GM21528 (cell line): ENCODE results near the gene LRRC8A.
A peak's percentile ranks its signal among the peaks of the same experiment; 100 is the strongest.
"Not testable (repeated sequence)": the region's sequence is repeated elsewhere in the genome, so short reads cannot be mapped to it uniquely, and the experiment has no call there.

Source experiments
- ATAC-seq: cut with Tn5 transposase; IDR thresholded peaks from one replicate; pipeline ENCODE4 v1.9.1; 2021; ENCODE audit warnings: mild to moderate bottlenecking, moderate library complexity; ENCODE audit not compliant: unreplicated experiment, low FRiP score

The LRRC8A gene

GRCh38 chr9:128919402-128920089 is 37.6 kb downstream of the LRRC8A start:
- no peak for ATAC-seq

- no peak for ATAC-seq
Measured at GRCh38 chr9:128920381-128921058, 38.6 kb downstream of the LRRC8A start, which contains the start of gene PHYHD1. PHYHD1 (plus strand) TSS chr9:128920982; CDS start chr9:128922324, 1,342 bp downstream.

GRCh38 chr9:128921881-128922763 is 40.2 kb downstream of the LRRC8A start:
- no peak for ATAC-seq

- no peak for ATAC-seq
Measured at GRCh38 chr9:128923493-128923883, 41.6 kb downstream of the LRRC8A start.

GRCh38 chr9:128927731-128928411 is 45.9 kb downstream of the LRRC8A start:
- no peak for ATAC-seq

GRCh38 chr9:128928624-128929023 is 46.7 kb downstream of the LRRC8A start:
- no peak for ATAC-seq

GRCh38 chr9:128929560-128929959 is 47.6 kb downstream of the LRRC8A start:
- no peak for ATAC-seq

- ATAC-seq = no peak
Measured at GRCh38 chr9:128933731-128934130, 51.8 kb downstream of the LRRC8A start.

GRCh38 chr9:128936171-128936865 is 54.4 kb downstream of the LRRC8A start:
- no peak for ATAC-seq

- no peak for ATAC-seq
Measured at GRCh38 chr9:128937310-128938165, 55.6 kb downstream of the LRRC8A start.

- ATAC-seq = no peak
Measured at GRCh38 chr9:128940271-128940921, 58.5 kb downstream of the LRRC8A start.

GRCh38 chr9:128940946-128941755 is 59.2 kb downstream of the LRRC8A start:
- no peak for ATAC-seq

- ATAC-seq = no peak
Measured at GRCh38 chr9:128943832-128944620, 62.1 kb downstream of the LRRC8A start.

- not testable (repeated sequence) for ATAC-seq
Measured at GRCh38 chr9:128944966-128945365, 63.0 kb downstream of the LRRC8A start.

- ATAC-seq = no peak
Measured at GRCh38 chr9:128945798-128946501, 64.0 kb downstream of the LRRC8A start.

- peak; percentile 34 for ATAC-seq
Measured at GRCh38 chr9:128946571-128947276, 64.8 kb downstream of the LRRC8A start.
